ENCODE results near the gene IKZF2.

DNA sequence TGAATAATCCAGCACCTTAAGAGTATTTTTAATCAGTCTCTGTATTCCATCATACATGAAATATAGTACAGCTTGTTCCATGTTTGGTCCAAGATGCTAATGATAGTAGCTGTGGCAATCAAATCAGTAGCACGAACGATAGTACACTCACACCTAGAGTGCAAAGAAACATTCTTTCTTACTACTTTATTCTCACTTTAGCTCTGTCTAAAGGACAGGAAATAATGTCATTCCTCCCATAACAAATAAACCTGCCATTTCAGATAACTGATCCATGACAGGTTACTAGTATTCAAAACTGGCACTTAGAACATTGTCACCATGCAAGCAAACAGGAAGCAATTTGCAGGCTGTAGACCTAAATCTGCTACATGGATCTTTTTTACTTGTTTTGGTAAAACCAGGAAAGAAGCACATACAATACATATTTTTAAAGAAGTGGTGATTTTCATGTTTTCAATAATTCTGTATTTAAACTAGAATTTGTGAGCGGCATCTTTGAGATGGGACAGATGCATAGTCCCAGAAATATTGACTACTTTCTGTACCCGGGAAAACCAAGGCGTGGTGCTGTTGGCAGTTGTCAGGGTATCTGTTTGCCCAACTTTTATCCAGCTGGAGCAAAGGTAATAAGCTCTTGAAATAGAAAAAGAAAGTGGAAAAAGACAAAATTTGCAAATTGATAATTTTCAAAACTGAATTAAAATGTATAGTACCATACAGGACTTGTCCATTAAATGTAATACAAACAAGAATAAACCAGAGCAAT lies 49.5 kb downstream of the IKZF2 start:
- no peak for TF ChIP-seq POLR2A (IDR thresholded peaks at IDR 0.05)
- no peak for TF ChIP-seq CTCF (IDR thresholded peaks at IDR 0.05)
